Neuronal stem cell (in vitro differentiated cells): ENCODE data around the gene OR8U1. TPM values are rescaled to one million over a fixed set of nuclear protein-coding genes. Genes with fewer than 3 reads are reported as not detected.

Experiments
- DNase-seq: peaks from one replicate; pipeline ENCODE4 v3.0.0-alpha.2; 2013; ENCODE audit warnings: low spot score
- H2AFZ ChIP-seq: one replicate; pipeline ENCODE4 v1.6.1; 2013; ENCODE audit warnings: mild to moderate bottlenecking, low read length, inconsistent platforms
- H2AK5ac ChIP-seq: 2 replicates; pipeline ENCODE4 v1.6.1; 2013; ENCODE audit warnings: low read depth, mild to moderate bottlenecking, inconsistent platforms, low read length, moderate library complexity, mixed read lengths
- H2BK120ac ChIP-seq: 2 replicates; pipeline ENCODE4 v1.6.1; 2013; ENCODE audit warnings: low read depth, mild to moderate bottlenecking, inconsistent platforms, low read length, moderate library complexity, mixed read lengths
- H2BK12ac ChIP-seq: one replicate; pipeline ENCODE4 v1.6.1; 2013; ENCODE audit warnings: low read length, inconsistent platforms
- H2BK15ac ChIP-seq: 2 replicates; pipeline ENCODE4 v1.6.1; 2013; ENCODE audit warnings: mild to moderate bottlenecking, low read length, inconsistent platforms, mixed read lengths
- H2BK5ac ChIP-seq: one replicate; pipeline ENCODE4 v1.6.1; 2013; ENCODE audit warnings: inconsistent platforms, mild to moderate bottlenecking, low read length, moderate library complexity
- H3K14ac ChIP-seq: one replicate; pipeline ENCODE4 v1.6.1; 2013; ENCODE audit warnings: low read length, inconsistent platforms
- H3K18ac ChIP-seq: 2 replicates; pipeline ENCODE4 v1.6.1; 2013; ENCODE audit warnings: low read length, inconsistent platforms
- H3K23ac ChIP-seq: 2 replicates; pipeline ENCODE4 v1.6.1; 2013; ENCODE audit warnings: low read depth, mild to moderate bottlenecking, mixed read lengths, low read length, inconsistent platforms; ENCODE audit not compliant: poor library complexity
- H3K27ac ChIP-seq: replicated peaks from 3 replicates; pipeline ENCODE4 v1.5.1; 2013; ENCODE audit warnings: low read length, inconsistent platforms
- H3K27me3 ChIP-seq, 3 experiments: 2 replicates each; pipeline ENCODE4 v1.6.1; 2013; ENCODE audit warnings: low read length in 3 of 3, mild to moderate bottlenecking in 2 of 3, inconsistent platforms in 1 of 3, low read depth in 1 of 3, mixed read lengths in 1 of 3, moderate library complexity in 1 of 3; ENCODE audit not compliant: control insufficient read depth in 3 of 3, insufficient read depth in 3 of 3
- H3K36me3 ChIP-seq, 2 donors: replicated peaks in 1 of 2; 2 replicates each; pipeline ENCODE4 v1.6.1; 2013; ENCODE audit warnings: low read length in 2 of 2; ENCODE audit not compliant: control insufficient read depth in 2 of 2, insufficient read depth in 2 of 2
- H3K4ac ChIP-seq: 2 replicates; pipeline ENCODE4 v1.6.1; 2013; ENCODE audit warnings: inconsistent platforms, mild to moderate bottlenecking, low read length, moderate library complexity
- H3K4me1 ChIP-seq, 2 donors: 1 replicate in 1 of 2; 2 replicates in 1 of 2; pipeline ENCODE4 v1.6.1; 2013; ENCODE audit warnings: low read length in 2 of 2, low read depth in 1 of 2; ENCODE audit not compliant: control insufficient read depth in 2 of 2, insufficient read depth in 1 of 2
- H3K4me2 ChIP-seq: one replicate; pipeline ENCODE4 v1.6.1; 2013; ENCODE audit warnings: mild to moderate bottlenecking, low read length, inconsistent platforms; ENCODE audit not compliant: insufficient read depth, poor library complexity, severe bottlenecking
- H3K4me3 ChIP-seq, 2 donors: 2 replicates each; pipeline ENCODE4 v1.5.1; 2013; ENCODE audit warnings: low read length in 2 of 2, mild to moderate bottlenecking in 2 of 2, inconsistent platforms in 1 of 2, moderate library complexity in 1 of 2
- H3K79me1 ChIP-seq: one replicate; pipeline ENCODE4 v1.6.1; 2013; ENCODE audit warnings: low read depth, mild to moderate bottlenecking, inconsistent platforms, low read length, moderate library complexity
- H3K9ac ChIP-seq: one replicate; pipeline ENCODE4 v1.6.1; 2013; ENCODE audit warnings: mild to moderate bottlenecking, low read depth, low read length, inconsistent platforms; ENCODE audit not compliant: poor library complexity
- H3K9me3 ChIP-seq, 2 donors: replicated peaks in 1 of 2; 2 replicates each; pipeline versions ENCODE3 to v1.6.1; 2013; ENCODE audit warnings: low read length in 2 of 2, mild to moderate bottlenecking in 2 of 2, inconsistent platforms in 1 of 2, low read depth in 1 of 2, mixed read lengths in 1 of 2, moderate library complexity in 1 of 2; ENCODE audit not compliant: control insufficient read depth in 2 of 2, insufficient read depth in 1 of 2
- H4K8ac ChIP-seq: one replicate; pipeline ENCODE4 v1.6.1; 2013; ENCODE audit warnings: low read depth, mild to moderate bottlenecking, inconsistent platforms, low read length, moderate library complexity
- H4K91ac ChIP-seq: one replicate; pipeline ENCODE4 v1.6.1; 2013; ENCODE audit warnings: low read length, low read depth, mild to moderate bottlenecking, inconsistent platforms; ENCODE audit not compliant: poor library complexity
- WGBS, 2 donors: extraction: QIAGEN DNeasy Blood & Tissue Kit; methylation state at CpG; one replicate each; pipeline ENCODE4 v1.1.7; 2013; ENCODE audit warnings: missing lambda C conversion rate in 2 of 2, mixed read lengths in 1 of 2; ENCODE audit not compliant: insufficient read length in 2 of 2, insufficient replicate concordance in 1 of 2; ENCODE audit errors: extremely low coverage in 2 of 2; 5-methylcytosine and 5-hydroxymethylcytosine counted together
- polyA plus RNA-seq, 2 experiments: library from polyadenylated mRNA; stranded (reverse); fragments of 200-250 nt; gene quantifications; one replicate each; pipeline ENCODE4 v1.2.3, GENCODE V29; 2013

Gene OR8U1
- not detected for polyA plus RNA-seq (2013, experiment 1 of 2)
- polyA plus RNA-seq (2013, experiment 2 of 2): not detected

DNA sequence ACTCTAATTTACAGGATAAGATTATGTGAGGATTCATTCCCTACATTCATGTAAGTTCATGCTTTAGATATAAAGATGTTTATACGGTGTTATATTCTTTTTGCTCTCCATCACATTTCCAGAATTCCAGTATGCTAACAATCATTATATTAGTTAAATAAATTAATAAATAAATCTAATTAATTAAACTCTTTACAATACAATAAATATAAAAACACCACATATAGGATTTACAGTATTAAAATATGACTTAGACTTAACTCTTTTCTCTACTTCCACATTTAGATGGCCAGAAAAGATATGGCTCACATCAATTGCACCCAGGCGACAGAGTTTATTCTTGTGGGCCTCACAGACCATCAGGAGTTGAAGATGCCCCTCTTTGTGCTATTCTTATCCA, at the start of gene OR8U1:
OR8U1 (plus strand) TSS at position 301 of the 400 bp plus-strand sequence; CDS start at position 301, 0 bp downstream.
- Histone ChIP-seq H3K4me2 (no peak within 1 kb of the TSS), H3K18ac (no peak within 1 kb of the TSS), H3K9me3 (no peaks in the 10 kb centered on the region), H2AK5ac (no peak within 1 kb of the TSS), H3K14ac (no peak within 1 kb of the TSS), H2AFZ (no peak within 1 kb of the TSS), H3K4me1 (no peaks in the 10 kb centered on the region), H2BK120ac (no peak within 1 kb of the TSS), H3K36me3 (no peaks in the 10 kb centered on the region), H4K91ac (no peak within 1 kb of the TSS), H3K9ac (no peak within 1 kb of the TSS), H3K27ac (no peak within 1 kb of the TSS), H3K4me3 (no peak within 1 kb of the TSS), H3K27me3 (no peaks in the 10 kb centered on the region), H3K79me1 (no peaks in the 10 kb centered on the region), H4K8ac (no peak within 1 kb of the TSS), H2BK12ac (no peak within 1 kb of the TSS), H2BK5ac (no peak within 1 kb of the TSS), H2BK15ac (no peak within 1 kb of the TSS), H3K23ac (no peak within 1 kb of the TSS), H3K4ac (no peak within 1 kb of the TSS)
- no CpG with 5 or more reads among the region's 2 CpGs for WGBS, 2 donors
- no peak for DNase-seq

GRCh38 chr11:56331861-56332491, 43.4 kb upstream of the OR8U1 start:
- Histone ChIP-seq H3K4me1 (no peaks in the 10 kb centered on the region), H3K79me1 (no peaks in the 10 kb centered on the region), H3K4me2 (no peak overlapping the region), H2BK120ac (no peak overlapping the region), H3K18ac (peak overlapping the region; percentile 76), H2AK5ac (no peak overlapping the region), H3K36me3 (no peaks in the 10 kb centered on the region), H2BK15ac (peak overlapping the region; percentile 26), H3K9me3 (no peaks in the 10 kb centered on the region), H3K9ac (peak overlapping the region; percentile 4), H3K4ac (no peak overlapping the region), H4K8ac (no peak overlapping the region), H4K91ac (no peak overlapping the region), H3K23ac (peak overlapping the region; percentile 80), H2AFZ (no peak overlapping the region), H3K4me3 (no peak overlapping the region), H2BK12ac (no peak overlapping the region), H3K14ac (no peak overlapping the region), H3K27ac (no peak overlapping the region), H2BK5ac (no peak overlapping the region), H3K27me3 (no peaks in the 10 kb centered on the region)
- WGBS, 2 donors: no CpG with 5 or more reads among the region's 34 CpGs
- DNase-seq: no peak

- no CpG with 5 or more reads among the region's 3 CpGs for WGBS, 2 donors
- H3K36me3 ChIP-seq: no peaks in the 10 kb centered on the region
- H3K23ac ChIP-seq: no peak overlapping the region
- no peak overlapping the region for H4K91ac ChIP-seq
- no peak overlapping the region for H3K14ac ChIP-seq
- H3K4me1 ChIP-seq: no peaks in the 10 kb centered on the region
- no peaks in the 10 kb centered on the region for H3K27me3 ChIP-seq
- DNase-seq: no peak
- no peak overlapping the region for H3K4me2 ChIP-seq
- H3K4me3 ChIP-seq: no peak overlapping the region
- no peak overlapping the region for H3K18ac ChIP-seq
- no peak overlapping the region for H3K4ac ChIP-seq
- H3K79me1 ChIP-seq: no peaks in the 10 kb centered on the region
- H4K8ac ChIP-seq: no peak overlapping the region
- no peak overlapping the region for H2AFZ ChIP-seq
- H2BK5ac ChIP-seq: no peak overlapping the region
- H2BK15ac ChIP-seq: no peak overlapping the region
- H2AK5ac ChIP-seq: no peak overlapping the region
- H2BK120ac ChIP-seq: no peak overlapping the region
- H3K27ac ChIP-seq: no peak overlapping the region
- H3K9me3 ChIP-seq: no peaks in the 10 kb centered on the region
- no peak overlapping the region for H2BK12ac ChIP-seq
- no peak overlapping the region for H3K9ac ChIP-seq
These were observed 42.3 kb upstream of the OR8U1 start for GRCh38 chr11:56333156-56333555.

GRCh38 chr11:56340289-56340688, 35.1 kb upstream of the OR8U1 start:
- Histone ChIP-seq H3K4me2 (no peak overlapping the region), H4K91ac (no peak overlapping the region), H3K23ac (no peak overlapping the region), H3K4me1 (no peaks in the 10 kb centered on the region), H3K27me3 (no peaks in the 10 kb centered on the region), H3K27ac (no peak overlapping the region), H3K9ac (no peak overlapping the region), H3K4ac (no peak overlapping the region), H4K8ac (no peak overlapping the region), H2BK15ac (no peak overlapping the region), H3K14ac (no peak overlapping the region), H3K4me3 (no peak overlapping the region), H2BK5ac (no peak overlapping the region), H3K79me1 (no peaks in the 10 kb centered on the region), H2AFZ (no peak overlapping the region), H2AK5ac (no peak overlapping the region), H3K18ac (no peak overlapping the region), H3K36me3 (no peaks in the 10 kb centered on the region), H3K9me3 (no peaks in the 10 kb centered on the region), H2BK12ac (no peak overlapping the region), H2BK120ac (no peak overlapping the region)
- no peak for DNase-seq
